HG03565 (cell line): ENCODE results near the gene GBP6.
"Not testable (repeated sequence)": the region's sequence is repeated elsewhere in the genome, so short reads cannot be mapped to it uniquely, and the experiment has no call there.

ENCODE experiments used
- ATAC-seq: cut with Tn5 transposase; IDR thresholded peaks from one replicate; pipeline ENCODE4 v1.9.1; 2021; ENCODE audit warnings: mild to moderate bottlenecking, moderate library complexity; ENCODE audit not compliant: unreplicated experiment

The GBP6 gene, protein sequence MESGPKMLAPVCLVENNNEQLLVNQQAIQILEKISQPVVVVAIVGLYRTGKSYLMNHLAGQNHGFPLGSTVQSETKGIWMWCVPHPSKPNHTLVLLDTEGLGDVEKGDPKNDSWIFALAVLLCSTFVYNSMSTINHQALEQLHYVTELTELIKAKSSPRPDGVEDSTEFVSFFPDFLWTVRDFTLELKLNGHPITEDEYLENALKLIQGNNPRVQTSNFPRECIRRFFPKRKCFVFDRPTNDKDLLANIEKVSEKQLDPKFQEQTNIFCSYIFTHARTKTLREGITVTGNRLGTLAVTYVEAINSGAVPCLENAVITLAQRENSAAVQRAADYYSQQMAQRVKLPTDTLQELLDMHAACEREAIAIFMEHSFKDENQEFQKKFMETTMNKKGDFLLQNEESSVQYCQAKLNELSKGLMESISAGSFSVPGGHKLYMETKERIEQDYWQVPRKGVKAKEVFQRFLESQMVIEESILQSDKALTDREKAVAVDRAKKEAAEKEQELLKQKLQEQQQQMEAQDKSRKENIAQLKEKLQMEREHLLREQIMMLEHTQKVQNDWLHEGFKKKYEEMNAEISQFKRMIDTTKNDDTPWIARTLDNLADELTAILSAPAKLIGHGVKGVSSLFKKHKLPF

DNA sequence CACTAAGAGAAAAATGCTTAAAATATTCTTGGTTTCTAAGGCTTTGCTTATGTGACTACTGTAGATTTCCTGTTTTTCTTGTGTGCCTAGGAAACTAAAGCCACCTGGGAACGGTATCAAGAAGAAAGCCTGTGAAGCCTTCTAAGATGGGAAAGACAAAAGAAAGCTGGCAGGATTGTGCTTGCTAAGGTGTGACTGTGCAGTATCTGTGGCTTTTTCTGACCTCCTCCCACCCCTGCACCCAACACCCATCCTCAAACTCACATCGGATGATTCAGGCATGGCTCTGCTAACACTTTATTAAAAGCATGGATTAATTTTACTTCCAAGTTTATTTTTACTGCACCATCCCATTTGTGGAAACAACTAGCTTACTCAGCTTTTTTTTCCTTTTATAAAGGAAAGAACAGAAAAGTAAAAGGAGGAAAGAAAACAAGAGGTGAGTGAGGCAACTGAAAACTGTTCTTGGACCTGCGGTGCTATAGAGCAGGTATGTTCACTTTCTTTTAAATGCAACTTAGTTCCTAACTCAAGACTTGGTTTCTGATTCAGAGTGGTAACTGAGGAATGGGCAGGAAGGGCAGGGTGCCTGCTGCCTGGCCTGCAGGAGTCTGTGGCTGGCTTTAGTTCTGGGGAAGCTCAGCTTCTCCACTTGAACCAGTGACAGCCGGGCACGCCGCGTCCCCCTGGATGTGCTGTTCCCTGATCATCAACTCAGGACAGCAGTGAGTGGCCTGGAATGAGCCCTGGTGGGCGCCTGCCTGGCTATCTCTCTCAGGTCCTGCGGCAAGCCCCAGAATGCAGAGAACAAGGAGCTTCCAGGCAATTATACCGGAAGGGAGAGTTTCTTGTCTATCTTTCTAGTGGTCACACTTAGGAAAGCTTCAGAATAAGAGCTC lies at the start of gene GBP6:
TSS of gene GBP6 (plus strand) at position 422 of the 899 bp plus-strand sequence. CDS start 4,493 bp downstream, outside the sequence.
- ATAC-seq = no peak

DNA sequence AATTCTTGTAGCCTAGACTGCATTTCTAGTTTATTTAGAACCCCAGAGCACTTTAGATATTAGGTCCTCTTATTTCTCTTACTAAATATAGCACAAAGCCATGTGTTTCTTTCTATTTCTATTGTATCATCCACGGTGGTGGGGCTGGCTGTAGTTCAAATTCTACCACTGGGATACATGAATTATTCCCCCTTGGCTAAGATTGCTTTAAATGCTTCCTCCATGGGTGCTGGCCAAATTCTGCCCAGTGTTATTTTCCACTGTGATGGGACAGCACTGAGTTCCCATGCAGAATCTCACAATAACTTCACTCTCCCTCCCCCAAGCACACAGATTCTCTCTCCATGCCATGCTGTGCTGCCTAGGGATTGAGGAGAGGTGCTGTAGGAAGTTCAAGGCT lies 41.5 kb upstream of the GBP6 start:
- no peak for ATAC-seq

DNA sequence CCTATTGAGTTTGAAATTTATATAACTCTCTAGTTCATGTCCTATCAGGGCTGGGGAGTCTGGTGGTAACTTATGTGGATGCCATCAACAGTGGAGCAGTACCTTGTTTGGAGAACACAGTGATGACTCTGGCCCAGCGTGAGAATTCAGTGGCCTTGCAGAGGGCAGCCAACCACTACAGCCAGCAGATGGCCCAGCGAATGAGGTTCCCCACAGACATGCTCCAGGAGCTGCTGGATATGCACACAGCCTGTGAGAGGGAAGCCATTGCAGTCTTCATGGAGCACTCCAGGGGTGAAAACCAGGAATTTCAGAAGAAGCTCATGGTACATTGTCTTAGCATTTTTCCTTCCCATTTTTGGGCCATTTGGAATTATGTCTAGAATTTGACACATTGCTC lies 32.0 kb upstream of the GBP6 start:
- ATAC-seq = no peak

DNA sequence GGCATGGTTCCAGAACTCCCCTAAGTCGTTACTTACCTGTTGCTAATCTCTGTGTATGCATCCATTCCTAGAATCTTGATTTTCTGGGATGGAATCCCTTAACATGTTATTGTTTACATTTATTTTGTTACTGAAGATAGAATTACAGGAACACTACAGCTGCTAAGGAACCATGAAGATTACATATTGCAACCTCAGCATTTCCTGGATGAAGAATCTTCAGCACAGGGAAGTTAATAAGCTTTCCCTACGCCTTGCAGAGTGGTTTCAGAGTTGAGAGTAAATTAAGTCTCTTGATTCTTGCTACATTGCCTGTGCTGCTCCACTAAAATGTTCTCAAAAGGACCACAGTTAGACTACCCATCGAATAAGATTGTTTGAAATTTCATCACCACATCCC lies 31.4 kb upstream of the GBP6 start:
- no peak for ATAC-seq

DNA sequence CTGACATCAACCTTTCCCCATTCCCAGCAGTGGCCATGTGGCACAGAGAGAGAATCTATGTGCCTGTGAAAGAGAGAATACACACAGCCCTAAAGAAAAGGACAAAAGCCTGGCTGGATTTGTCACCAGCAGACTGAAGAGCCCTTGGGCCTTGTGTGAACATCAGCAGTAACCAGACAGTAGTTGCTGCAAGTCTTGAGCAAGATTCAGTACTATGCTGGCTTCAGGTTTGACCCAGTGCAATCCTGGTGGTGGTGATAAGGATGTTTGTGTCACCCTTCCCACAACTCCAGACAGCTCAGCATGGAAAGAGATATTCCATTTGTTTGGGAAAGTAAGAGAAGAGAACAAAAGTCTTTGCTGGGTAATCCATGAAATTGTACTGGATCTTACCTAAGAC lies 28.4 kb upstream of the GBP6 start:
- ATAC-seq = no peak

DNA sequence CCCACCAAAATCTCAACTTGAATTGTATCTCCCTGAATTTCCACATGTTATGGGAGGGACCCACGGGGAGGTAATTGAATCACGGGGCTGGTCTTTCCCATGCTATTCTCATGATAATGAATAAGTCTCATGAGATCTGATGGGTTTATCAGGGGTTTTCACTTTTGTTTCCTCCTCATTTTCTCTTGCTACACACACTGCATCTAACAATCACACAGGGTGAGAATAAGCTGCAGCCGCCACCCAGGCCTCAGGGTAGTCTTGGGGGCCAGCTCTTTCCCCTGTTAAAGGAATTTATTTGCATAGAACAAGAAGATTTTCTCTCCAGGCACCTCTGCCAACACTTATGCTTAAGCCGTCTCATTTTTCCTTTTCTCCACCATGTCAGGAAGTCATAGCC lies 26.0 kb upstream of the GBP6 start:
- ATAC-seq = no peak

DNA sequence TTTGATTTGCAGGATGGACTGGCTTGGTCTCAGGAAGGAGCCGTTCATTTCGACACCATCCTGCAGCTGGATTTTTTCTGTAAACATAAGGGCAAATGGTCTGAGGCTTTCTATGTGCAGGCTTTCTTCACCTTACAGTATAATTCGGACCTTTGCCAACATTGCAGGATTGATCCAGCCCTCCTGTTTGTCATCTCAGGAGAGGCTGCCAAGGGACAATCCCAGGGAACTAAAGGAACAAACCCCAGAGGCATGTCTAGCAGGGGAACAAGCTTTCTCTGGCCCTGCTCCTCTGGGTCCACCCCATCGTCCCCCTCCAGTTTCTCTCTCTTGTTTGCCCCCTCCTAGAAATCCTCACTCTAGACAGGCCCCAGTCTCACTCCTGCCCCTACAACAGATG lies 24.8 kb upstream of the GBP6 start:
- no peak for ATAC-seq

DNA sequence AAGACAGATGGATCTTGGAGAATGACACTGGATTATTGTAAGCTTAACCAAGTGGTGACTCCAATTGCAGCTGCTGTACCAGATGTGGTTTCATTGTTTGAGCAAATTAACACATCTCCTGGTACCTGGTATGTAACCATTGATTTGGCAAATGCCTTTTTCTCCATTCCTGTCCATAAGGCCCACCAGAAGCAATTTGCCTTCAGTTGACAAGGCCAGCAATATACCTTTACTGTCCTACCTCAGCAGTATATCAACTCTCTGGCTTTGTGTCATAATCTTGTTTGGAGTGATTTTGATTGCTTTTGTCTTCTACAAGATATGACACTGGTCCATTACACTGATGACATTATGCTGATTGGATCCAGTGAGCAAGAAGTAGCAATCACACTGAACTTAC lies 18.4 kb upstream of the GBP6 start:
- ATAC-seq = not testable (repeated sequence)

DNA sequence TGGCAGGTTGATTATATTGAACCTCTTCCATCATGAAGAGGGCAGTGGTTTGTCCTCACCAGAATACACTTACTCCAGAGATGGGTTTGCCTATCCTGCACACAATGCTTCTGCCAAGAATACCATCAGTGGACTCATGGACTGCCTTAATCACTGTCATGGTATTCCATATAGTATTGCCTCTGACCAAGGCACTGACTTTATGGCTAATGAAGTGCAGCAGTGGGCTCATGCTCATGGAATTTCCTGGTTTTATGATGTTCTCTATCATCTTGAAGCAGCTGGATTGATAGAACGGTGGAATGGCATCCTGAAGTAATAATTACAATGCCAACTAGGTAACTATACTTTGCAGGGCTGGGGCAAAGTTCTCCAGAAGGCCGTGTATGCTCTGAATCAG lies 16.6 kb upstream of the GBP6 start:
- no peak for ATAC-seq

DNA sequence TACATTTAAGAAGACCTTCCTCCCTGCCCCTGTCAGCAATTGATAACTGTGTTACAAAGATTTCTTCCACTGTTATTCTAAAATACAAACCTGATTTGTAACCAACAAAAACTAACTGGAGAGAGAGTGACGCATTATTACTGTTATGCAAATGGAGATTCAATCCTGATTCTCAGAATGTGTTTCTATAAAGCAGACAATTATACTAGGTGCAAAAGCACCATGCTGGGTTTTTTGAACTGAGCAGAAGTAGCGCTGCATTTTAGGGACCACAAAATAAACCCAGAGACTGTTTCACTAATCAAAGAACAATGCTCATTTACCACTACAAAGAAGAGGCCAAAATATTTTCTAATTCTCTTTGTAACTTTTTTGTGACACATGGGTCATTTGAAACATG lies 13.6 kb upstream of the GBP6 start:
- ATAC-seq = no peak

DNA sequence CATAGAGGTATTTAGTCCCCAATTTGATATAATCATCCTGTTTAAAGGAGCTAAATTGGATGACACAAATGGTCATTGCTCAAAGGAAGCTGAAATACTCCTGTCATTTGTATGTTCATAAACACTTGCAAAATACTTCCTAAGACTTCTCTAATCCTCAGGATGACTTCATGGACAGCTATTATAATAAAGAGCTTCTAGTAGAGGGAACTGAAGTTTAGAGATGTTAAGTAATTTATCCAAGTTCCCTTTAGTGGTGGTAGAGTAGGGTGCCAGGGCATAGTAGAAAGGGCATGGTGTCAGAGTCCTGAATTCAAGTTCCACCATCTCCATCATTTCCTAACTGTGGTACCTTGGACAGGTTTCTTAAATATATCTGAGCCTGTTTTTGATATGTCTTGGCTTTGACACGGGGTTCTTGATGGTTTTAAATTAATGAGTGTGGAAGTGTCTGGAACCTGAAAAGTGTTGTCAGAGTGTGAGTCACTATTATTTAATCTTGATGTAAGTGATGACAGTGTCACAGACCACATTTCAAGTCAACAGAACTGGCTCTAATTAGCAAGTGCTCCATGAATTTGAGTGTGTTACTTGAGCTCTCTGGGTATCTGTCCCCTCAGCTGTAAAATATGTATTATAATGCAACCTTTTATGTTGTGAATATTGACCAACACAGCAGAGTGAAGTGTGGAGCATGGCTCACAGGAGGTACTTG lies 12.1 kb upstream of the GBP6 start:
- ATAC-seq = no peak

DNA sequence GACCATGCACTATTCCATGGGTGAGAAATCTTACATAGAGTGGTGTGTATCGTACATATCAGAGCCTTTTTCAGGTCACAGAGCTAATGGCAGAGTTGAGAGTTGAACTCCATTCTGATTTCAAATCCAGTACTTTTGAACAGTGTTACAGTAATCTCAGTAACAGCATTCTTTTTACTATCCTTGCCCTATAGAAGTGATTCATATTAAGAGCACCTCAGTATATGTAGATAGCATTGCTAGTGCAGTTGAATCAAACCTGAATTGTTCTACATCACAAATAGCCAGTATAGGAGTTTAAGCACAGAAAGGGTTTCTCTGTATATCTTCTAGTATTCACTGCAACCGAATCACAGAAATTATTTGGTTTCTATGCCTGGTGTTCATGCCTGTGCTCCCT lies 11.4 kb upstream of the GBP6 start:
- no peak for ATAC-seq

DNA sequence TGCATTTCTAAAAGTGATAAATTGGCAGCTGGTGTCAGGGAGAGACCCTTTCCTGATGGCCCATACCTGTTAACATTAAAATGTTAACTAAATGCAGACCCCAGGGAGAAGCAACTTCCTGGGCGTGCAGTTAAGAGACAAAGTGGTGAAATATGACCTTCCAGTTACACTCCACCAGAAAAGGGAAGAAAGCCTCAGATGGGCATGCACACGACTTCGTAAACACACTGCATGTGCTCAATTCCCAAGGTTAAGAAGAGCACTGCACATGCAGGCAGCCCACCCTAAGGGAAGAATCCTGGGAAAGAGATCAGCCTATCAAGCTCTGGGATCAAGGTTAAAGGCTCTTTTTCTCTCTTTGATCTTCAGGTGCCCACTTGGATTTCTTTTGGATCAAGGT lies 9.7 kb upstream of the GBP6 start:
- ATAC-seq = no peak

DNA sequence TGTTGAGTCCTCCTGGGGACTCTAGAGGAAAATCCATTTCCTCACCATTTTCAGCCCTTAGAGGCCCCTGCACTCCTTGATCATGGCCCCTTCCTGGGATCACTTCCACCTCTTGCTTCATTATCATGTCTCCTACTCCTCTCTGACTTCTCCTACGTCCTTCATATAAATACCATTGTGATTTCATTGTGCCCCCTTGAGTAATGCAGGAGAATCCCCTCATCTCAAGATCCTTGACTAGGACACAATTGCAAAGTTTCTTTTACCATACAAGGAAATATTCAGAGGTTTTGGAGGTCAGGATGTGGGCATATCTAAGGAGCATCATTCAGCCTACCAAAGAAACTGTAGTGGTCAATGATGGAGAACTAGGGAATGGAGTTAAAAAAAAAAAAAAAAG lies 8.8 kb upstream of the GBP6 start:
- ATAC-seq = no peak

DNA sequence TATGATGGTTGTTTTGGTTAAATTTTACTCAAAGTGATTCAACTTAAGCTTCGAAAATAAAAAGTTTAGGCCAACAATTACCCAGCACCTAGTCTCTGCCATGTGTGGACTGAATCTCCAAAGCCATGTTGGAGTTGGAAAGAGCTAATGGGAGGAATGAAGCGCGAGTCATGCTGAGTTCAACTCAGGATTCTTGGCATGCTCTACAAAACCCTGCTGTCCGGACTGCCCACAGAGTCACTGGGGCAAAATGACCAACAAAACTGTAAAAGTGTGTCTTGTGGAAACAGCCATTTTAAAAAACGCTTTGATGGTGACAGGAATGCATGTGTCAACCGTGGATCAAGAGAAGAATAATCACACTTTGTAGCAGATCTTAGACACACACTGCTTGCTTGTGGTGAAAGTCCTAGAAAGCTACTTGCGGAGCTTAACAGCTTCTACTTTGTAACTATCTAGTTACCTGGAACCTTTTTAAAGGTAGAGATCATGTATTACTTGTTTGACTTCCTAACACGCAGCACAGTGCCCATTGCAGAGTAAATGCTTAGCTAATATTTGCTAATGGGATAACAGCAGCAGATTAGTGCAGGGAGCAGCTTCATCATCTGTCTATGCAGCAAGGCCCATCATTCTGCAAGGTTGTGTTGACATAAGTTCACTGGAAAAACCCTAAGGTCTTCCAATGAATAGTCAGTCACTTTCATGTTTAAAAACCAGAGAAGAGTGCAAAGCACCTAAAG lies 7.0 kb upstream of the GBP6 start:
- ATAC-seq = no peak

DNA sequence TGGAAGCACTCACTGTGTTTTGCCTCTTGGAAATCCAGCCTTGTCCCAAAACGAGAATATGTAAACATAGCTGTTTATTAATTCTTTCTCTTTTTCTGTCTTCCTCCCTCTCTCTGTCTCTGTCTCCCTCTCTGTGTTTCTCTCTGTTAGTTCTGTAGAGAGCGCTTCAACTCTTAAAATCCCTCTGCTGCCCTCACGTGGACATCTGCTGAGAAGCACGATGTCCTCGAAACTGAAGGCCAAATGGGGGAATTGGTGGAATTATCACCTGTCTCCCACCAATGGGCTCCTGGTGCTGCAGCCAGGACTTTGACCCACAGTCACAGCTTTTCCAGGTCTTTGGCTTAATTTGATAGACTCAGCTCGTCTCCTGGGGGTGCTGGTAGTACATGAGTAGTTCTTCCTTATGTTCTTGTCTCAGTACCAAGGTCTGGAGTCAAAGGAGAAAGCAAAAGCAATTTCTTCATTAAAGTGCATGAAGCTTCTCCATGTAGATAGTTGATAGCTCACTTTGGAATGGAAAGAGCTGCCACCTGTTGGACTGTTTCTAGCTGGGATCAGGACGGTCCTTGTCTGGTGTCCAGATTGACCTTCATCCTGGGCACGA lies 5.5 kb upstream of the GBP6 start:
- ATAC-seq = peak; percentile 41

DNA sequence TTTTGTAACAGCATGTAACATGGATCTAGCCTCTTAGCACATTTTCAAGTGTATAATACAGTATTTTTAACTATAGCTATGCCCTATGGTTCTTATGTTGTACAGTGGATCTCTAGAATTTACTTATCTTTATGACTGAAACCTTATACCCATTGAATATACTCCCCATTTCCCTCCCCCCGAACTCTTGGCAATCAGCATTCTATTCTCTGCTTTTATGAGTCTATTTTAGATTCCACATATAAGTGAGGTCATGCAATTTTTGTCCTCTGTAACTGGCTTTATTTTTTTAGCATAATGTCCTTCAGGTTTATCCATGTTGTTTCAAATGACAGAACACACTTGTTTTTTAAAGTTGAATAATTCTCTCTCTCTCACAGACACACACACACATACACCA lies 3.1 kb upstream of the GBP6 start:
- no peak for ATAC-seq

DNA sequence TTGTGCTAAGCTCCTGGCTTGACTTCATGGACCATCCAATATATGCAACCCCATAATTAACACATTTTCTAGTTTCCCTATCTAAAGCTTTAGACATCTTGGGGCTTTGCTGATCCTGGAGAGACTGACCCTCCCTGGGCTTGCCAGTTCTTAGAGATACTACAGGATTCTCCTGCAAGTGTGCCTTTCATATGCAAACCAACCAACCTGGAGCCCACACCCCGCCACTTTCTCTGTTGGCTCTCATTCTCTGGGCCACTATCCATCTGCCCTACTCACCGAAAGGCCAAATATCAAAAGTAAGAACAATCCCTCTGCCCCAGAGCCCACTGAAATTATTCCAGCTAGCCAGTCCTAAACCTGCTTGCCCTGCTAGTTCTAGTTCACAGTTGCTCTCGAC lies 2.2 kb upstream of the GBP6 start:
- ATAC-seq = no peak

DNA sequence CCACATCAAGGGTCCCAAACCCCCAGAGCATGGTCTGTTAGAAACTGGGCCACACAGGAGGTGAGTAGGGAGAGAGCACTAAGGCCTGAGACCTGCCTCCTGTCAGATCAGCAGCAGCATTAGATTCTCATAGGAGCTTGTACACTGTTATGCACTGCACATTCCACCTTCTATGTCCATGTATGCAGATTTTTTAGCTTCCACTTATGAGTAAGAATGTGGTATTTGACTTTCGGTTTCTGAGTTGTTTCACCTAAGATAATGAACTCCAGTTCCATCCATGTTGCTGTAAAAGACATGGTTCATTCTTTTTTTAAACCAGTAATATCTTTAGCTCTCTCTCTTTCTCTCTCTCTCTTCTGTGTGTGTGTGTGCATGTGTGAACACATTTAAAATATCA lies 663 bp upstream of the GBP6 start:
- ATAC-seq = peak; percentile 90
